K562 (cell line): ENCODE data around the gene MIDN. TPM values are rescaled to one million over a fixed set of nuclear protein-coding genes. Genes with fewer than 3 reads are reported as not detected.

ENCODE experiments used
- ARID4B ChIP-seq: sonication (generic); formaldehyde crosslinking; IDR thresholded peaks from 2 replicates; pipeline ENCODE4 v1.8.0; 2022; ENCODE audit warnings: mild to moderate bottlenecking, missing genetic modification reagents
- ARNT ChIP-seq, 2 experiments: fragments of 450-650 bp; IDR thresholded peaks; 2 replicates each; pipeline ENCODE4 v1.6.1; 2016; ENCODE audit warnings: mild to moderate bottlenecking in 1 of 2
- BRF2 ChIP-seq: IDR thresholded peaks from 3 replicates; pipeline ENCODE4 v1.6.1; 2011; ENCODE audit warnings: borderline replicate concordance, mild to moderate bottlenecking; ENCODE audit not compliant: insufficient read length, insufficient read depth
- CREM ChIP-seq: IDR thresholded peaks from 2 replicates; pipeline ENCODE4 v1.6.1; 2014; ENCODE audit warnings: antibody characterized with exemption, low read depth
- E2F6 ChIP-seq, 2 experiments: IDR thresholded peaks; 2 replicates each; pipeline ENCODE4 v1.6.1; 2011; ENCODE audit warnings: borderline replicate concordance in 1 of 2, control low read depth in 1 of 2, low read depth in 1 of 2, low read length in 1 of 2, mild to moderate bottlenecking in 1 of 2, mixed read lengths in 1 of 2, moderate library complexity in 1 of 2; ENCODE audit not compliant: insufficient read depth in 1 of 2, insufficient read length in 1 of 2, poor library complexity in 1 of 2, severe bottlenecking in 1 of 2; ENCODE audit errors: extremely low read depth in 1 of 2
- HBP1 ChIP-seq: fragments of 450-650 bp; formaldehyde crosslinking; IDR thresholded peaks from 2 replicates; pipeline ENCODE4 v1.4.0; 2022; ENCODE audit warnings: missing genetic modification characterization
- HLTF ChIP-seq: fragments of 450-650 bp; IDR thresholded peaks from 2 replicates; pipeline ENCODE4 v1.6.1; 2016
- POLR2AphosphoS2 ChIP-seq: IDR thresholded peaks from 2 replicates; pipeline ENCODE4 v1.6.1; 2012; ENCODE audit warnings: low read length, improper control_type of control experiment
- RBFOX2 ChIP-seq: fragments of 200-400 bp; formaldehyde crosslinking; IDR thresholded peaks from 2 replicates; pipeline ENCODE4 v1.6.1; 2017; ENCODE audit warnings: low read depth, mild to moderate bottlenecking, low read length, moderate library complexity
- RBM17 ChIP-seq: fragments of 200-400 bp; formaldehyde crosslinking; IDR thresholded peaks from 2 replicates; pipeline ENCODE4 v1.6.1; 2017; ENCODE audit warnings: low read depth, mild to moderate bottlenecking, low read length, borderline replicate concordance
- RBM39 ChIP-seq: fragments of 200-400 bp; formaldehyde crosslinking; optimal IDR thresholded peaks from 2 replicates; pipeline ENCODE3; 2018; ENCODE audit warnings: low read depth, low read length
- SMARCA4 ChIP-seq: fragments of 450-650 bp; IDR thresholded peaks from 2 replicates; pipeline ENCODE4 v1.6.1; 2016
- SP2 ChIP-seq: IDR thresholded peaks from 2 replicates; pipeline ENCODE4 v1.6.1; 2011; ENCODE audit warnings: mild to moderate bottlenecking, low read depth, low read length, moderate library complexity; ENCODE audit not compliant: poor library complexity, severe bottlenecking; ENCODE audit errors: extremely low read depth
- ZFX ChIP-seq: sonication (generic); formaldehyde crosslinking; IDR thresholded peaks from 2 replicates; pipeline ENCODE4 v1.8.0; 2022; ENCODE audit warnings: mild to moderate bottlenecking, missing genetic modification reagents, moderate library complexity
- ZNF174 ChIP-seq: fragments of 250-450 bp; sonication (Bioruptor Pico); IDR thresholded peaks from 2 replicates; pipeline ENCODE4 v1.4.0; 2020; ENCODE audit warnings: mild to moderate bottlenecking
- ZNF24 ChIP-seq: fragments of 450-650 bp; IDR thresholded peaks from 2 replicates; pipeline ENCODE4 v1.6.1; 2016
- ZNF436 ChIP-seq: fragments of 250-450, 450-650 bp; sonication (Bioruptor Pico); formaldehyde crosslinking; IDR thresholded peaks from 2 replicates; pipeline ENCODE4 v1.7.0; 2020; ENCODE audit warnings: mild to moderate bottlenecking
- ZNF668 ChIP-seq: fragments of 250-450 bp; sonication (Bioruptor Pico); IDR thresholded peaks from 2 replicates; pipeline ENCODE4 v1.8.0; 2022; ENCODE audit warnings: mild to moderate bottlenecking, inconsistent platforms
- ZNF717 ChIP-seq: fragments of 250-450 bp; sonication (Bioruptor Pico); IDR thresholded peaks from 2 replicates; pipeline ENCODE4 v1.5.0; 2021
- polyA plus RNA-seq, 8 experiments: library from polyadenylated mRNA; depleted of rRNA in 4 of 8; stranded (reverse) in 5 of 8; unstranded in 3 of 8; fragments of >200 nt; fragmentation: Nextera tagmentation in 2 of 8; fragmentation: Illumina TruSeq in 1 of 8; extraction: Ambion mirVana in 2 of 8; extraction: Trizol in 1 of 8; gene quantifications; 2 replicates each; pipeline versions ENCODE4 v1.2.1 to v1.2.3, GENCODE V29; 2011 to 2014; ENCODE audit warnings: inconsistent platforms in 1 of 8, missing spikeins in 1 of 8
- total RNA-seq, 7 experiments: library from RNA; depleted of rRNA in 6 of 7; stranded (reverse); fragments of >200 nt in 6 of 7; fragmentation: Illumina TruSeq in 2 of 7; extraction: Trizol in 2 of 7; gene quantifications; 2 replicates each; pipeline versions ENCODE4 v1.2.1 to v1.2.3, GENCODE V29; 2011 to 2021; ENCODE audit warnings: low replicate concordance in 1 of 7

MIDN gene
- total and polyA plus RNA-seq, 9 of the 15 experiments (the other 6 are each of a cell fraction or from before 2014, with no cell fraction given) = 0.17 to 120 (median 10.1) TPM

DNA sequence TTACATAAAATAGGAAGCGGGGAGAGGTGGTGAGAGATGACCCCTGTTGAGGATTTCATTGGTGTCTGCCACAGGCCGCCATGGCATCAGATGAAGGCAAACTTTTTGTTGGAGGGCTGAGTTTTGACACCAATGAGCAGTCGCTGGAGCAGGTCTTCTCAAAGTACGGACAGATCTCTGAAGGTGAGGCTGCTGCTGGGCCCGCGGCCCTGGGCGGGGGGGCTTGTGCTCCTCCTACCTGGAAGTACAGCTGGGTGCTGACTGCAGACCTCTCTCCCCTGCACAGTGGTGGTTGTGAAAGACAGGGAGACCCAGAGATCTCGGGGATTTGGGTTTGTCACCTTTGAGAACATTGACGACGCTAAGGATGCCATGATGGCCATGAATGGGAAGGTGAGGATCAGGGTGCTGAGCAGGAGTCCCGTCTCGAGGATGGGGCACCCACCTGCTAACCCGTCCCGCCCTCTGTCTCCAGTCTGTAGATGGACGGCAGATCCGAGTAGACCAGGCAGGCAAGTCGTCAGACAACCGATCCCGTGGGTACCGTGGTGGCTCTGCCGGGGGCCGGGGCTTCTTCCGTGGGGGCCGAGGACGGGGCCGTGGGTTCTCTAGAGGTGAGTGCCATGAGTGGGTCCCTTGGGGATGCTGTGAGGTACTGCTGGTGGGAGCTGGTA lies 22.6 kb downstream of the MIDN start (continued):
- no peak for TF ChIP-seq SP2
- TF ChIP-seq ZNF668 (CRISPR knock-in tag) = no peak
- TF ChIP-seq ZFX (CRISPR knock-in tag) = peak; percentile 18; the same call in 1 of the 2 replicates
- no peak for TF ChIP-seq SMARCA4
- no peak for TF ChIP-seq RBM17
- TF ChIP-seq RBM39 = no peak
- TF ChIP-seq ZNF717 = no peak
- TF ChIP-seq ARID4B = peak; percentile 42; the same call in 1 of the 2 replicates
- no peak for TF ChIP-seq HBP1 (CRISPR knock-in tag)
- TF ChIP-seq CREM = no peak
- no peak for TF ChIP-seq ARNT (IDR thresholded peaks at IDR 0.05)
- TF ChIP-seq BRF2 = no peak
- TF ChIP-seq ZNF436 (CRISPR knock-in tag) = 0 out of 2 replicates have a peak, but pooled peaks have one; percentile 21
- TF ChIP-seq POLR2AphosphoS2 = peak; percentile 33; the same call in 1 of the 2 replicates
- peak; percentile 2; the same call in 1 of the 2 replicates for TF ChIP-seq RBFOX2
- no peak for TF ChIP-seq HLTF
- peak in 1 of 2 experiments; percentile 59 for TF ChIP-seq E2F6 (IDR thresholded peaks at IDR 0.05; ENCODE audit: borderline replicate concordance in 1 of 2, extremely low read depth in 1 of 2, insufficient read depth in 1 of 2, insufficient read length in 1 of 2, low read depth in 1 of 2, low read length in 1 of 2, poor library complexity in 1 of 2, severe bottlenecking in 1 of 2)
- no peak for TF ChIP-seq ZNF174 (CRISPR knock-in tag)
- no peak for TF ChIP-seq ZNF24
